HL-60/S4 treated with retinoic acid at 250 ng/mL for 4 days and 3 days (cell line): ENCODE measurements around the gene EVA1C.
"Not testable (repeated sequence)": the region's sequence is repeated elsewhere in the genome, so short reads cannot be mapped to it uniquely, and the experiment has no call there.

ENCODE experiments used
- in situ Hi-C: fragments of 300-500 bp; cut with MboI; formaldehyde crosslinking; loops from 2 replicates; pipeline ENCODE4 v1.7.0; 2022; ENCODE audit warnings: low sequenced_read_pairs

Gene EVA1C

GRCh38 chr21:32390537-32391224 is 21.8 kb upstream of the EVA1C start:
- in situ Hi-C loops: not testable (repeated sequence)

GRCh38 chr21:32391755-32392154 is 20.8 kb upstream of the EVA1C start:
- in situ Hi-C loops: no loop called here

- in situ Hi-C loops: no loop called here
These were observed 20.1 kb upstream of the EVA1C start for GRCh38 chr21:32392299-32392879.

- in situ Hi-C loops: no loop called here
These were observed 19.4 kb upstream of the EVA1C start, which contains the start of gene URB1 for GRCh38 chr21:32392880-32393676. Gene URB1 (minus strand): TSS chr21:32393012. CDS start chr21:32392910, 102 bp downstream.

GRCh38 chr21:32393677-32394001 is 18.9 kb upstream of the EVA1C start:
- in situ Hi-C loops: no loop called here

GRCh38 chr21:32403201-32403777 is 9.2 kb upstream of the EVA1C start:
- in situ Hi-C loops: no loop called here

- in situ Hi-C loops: no loop called here
These were observed 6.1 kb upstream of the EVA1C start for GRCh38 chr21:32406405-32406804.

GRCh38 chr21:32410291-32410690 is 2.2 kb upstream of the EVA1C start:
- in situ Hi-C loops: no loop called here

GRCh38 chr21:32410916-32411315 is 1.6 kb upstream of the EVA1C start:
- in situ Hi-C loops: no loop called here

- in situ Hi-C loops: no loop called here
These were observed 950 bp upstream of the EVA1C start for GRCh38 chr21:32411350-32412161.

- in situ Hi-C loops: no loop called here
These were observed 554 bp downstream of the EVA1C start for GRCh38 chr21:32413015-32413504.

- in situ Hi-C loops: no loop called here
These were observed 1.4 kb downstream of the EVA1C start for GRCh38 chr21:32413697-32414578.

- in situ Hi-C loops: no loop called here
These were observed 2.3 kb downstream of the EVA1C start for GRCh38 chr21:32414579-32415358.

GRCh38 chr21:32415451-32416398 is 3.2 kb downstream of the EVA1C start:
- in situ Hi-C loops: no loop called here

GRCh38 chr21:32418146-32418545 is 5.6 kb downstream of the EVA1C start:
- in situ Hi-C loops: no loop called here

- in situ Hi-C loops: no loop called here
These were observed 9.6 kb downstream of the EVA1C start for GRCh38 chr21:32422064-32422463.

- in situ Hi-C loops: no loop called here
These were observed 11.0 kb downstream of the EVA1C start for GRCh38 chr21:32423320-32424190.
